GM19463 (cell line): ENCODE data around the gene CTTN.

Source experiments
- ATAC-seq: cut with Tn5 transposase; IDR thresholded peaks from one replicate; pipeline ENCODE4 v1.9.1; 2021; ENCODE audit warnings: mild to moderate bottlenecking, moderate library complexity; ENCODE audit not compliant: unreplicated experiment

CTTN gene

GRCh38 chr11:70424765-70425344 lies 26.5 kb downstream of the CTTN start:
- ATAC-seq, result no peak

DNA sequence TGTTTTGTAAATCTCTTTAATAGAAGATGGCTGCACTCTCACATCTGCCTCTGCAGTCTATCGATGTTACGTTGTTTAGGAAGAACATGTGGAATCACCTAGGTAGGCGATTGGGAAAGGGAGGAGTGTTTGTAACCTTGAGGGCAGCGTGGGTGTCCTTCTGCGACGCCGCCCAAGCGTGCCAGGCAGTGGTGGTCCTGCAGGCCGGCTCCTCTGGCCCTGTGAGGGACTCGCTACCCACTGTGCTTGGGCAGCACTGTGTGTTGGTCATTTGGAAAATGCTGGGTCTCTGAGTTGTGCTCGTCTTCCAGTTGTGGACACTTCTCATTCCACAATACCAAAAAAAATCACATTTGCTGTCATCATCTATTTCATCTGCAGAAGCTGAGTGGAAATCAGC lies 29.1 kb downstream of the CTTN start:
- ATAC-seq, result no peak

DNA sequence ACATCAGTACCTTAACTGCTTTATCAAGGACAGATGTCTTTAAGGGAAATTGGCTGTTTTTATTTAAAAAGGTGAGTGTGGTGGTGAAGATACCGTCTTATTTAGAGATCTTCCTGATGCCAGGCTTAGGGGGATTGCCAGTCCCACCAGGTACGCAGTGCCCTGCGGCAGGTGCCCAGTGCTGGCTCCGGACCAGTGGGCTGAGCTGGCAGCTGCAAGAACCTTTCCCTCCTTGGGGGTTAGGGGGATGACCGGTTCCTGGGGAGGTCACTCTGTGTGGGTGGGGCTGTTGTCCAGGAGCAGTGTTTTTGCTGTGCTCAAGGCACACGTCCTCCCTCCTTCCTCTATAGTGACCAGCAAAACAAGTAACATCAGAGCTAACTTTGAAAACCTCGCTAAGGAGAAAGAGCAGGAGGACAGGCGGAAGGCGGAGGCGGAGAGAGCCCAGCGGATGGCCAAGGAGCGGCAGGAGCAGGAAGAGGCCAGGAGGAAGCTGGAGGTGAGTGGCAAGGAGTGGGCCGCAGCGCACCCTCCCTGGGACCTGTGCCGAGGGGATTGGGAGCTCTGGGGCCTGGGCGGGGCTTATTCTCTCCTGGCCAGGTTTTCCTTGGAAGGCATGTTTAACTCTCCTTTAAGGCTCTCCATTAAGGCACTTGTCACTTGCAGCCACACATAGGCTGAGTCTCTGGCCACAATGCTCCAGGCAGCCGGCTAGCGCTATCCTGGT lies 30.5 kb downstream of the CTTN start:
- no peak for ATAC-seq

DNA sequence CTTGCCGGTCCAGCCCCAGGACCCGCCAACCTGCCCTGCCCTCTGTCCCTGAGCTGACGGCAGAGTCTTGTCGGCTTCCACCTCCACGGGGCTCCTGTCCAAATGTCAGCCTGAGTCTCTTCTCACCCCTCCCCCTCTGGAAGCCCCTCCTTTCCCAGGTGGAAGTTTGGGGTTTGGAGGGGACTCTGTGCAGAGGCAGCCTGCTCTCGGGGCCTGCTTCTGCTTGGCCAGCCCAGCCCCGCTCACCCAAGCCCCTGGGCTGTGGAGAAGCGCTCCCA lies 31.0 kb downstream of the CTTN start:
- ATAC-seq, result no peak

DNA sequence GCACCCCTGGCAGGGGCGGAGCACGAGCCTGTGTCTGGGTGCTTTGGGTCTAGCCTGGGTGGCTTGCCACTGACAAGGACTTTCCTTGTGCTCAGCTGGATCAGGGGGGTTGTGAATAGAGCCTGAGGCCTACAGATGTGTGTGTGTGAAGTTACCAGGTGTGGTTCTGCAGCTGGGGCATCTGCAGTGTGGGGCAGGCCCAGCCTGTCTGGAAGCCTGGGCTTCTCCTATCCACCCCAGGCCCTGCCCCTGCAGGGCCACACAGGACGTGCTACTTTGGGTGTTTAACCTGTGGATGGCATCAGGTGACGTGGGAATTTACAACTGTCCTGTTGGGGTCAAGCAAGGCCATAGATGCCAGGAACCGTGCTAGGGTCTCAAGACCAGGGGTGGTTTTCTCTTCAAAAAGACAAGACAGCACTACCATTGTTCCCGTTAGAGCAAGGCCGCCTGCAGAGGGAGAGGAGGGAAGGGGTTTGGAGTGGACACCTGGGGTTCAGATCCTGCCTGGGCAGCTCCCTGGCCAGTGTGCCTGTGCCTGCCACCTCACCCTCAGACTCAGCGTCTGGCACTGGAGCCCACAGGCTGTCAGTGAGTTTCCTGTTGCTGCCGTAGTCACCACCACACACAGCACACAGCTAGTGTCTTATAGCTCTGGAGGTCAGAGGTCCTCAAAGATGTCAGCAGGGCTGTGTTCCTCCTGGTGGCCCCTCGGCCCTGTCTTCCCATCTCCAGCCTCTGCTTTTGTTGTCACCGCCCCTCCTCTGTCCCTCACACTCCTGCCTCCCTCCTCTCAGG lies 31.6 kb downstream of the CTTN start:
- no peak for ATAC-seq

- ATAC-seq, result no peak
Measured at GRCh38 chr11:70430671-70431574, 32.6 kb downstream of the CTTN start.

GRCh38 chr11:70431611-70432010 lies 33.3 kb downstream of the CTTN start:
- no peak for ATAC-seq

- no peak for ATAC-seq
Measured at GRCh38 chr11:70432065-70432464, 33.7 kb downstream of the CTTN start.

GRCh38 chr11:70432580-70432979 lies 34.3 kb downstream of the CTTN start:
- no peak for ATAC-seq

DNA sequence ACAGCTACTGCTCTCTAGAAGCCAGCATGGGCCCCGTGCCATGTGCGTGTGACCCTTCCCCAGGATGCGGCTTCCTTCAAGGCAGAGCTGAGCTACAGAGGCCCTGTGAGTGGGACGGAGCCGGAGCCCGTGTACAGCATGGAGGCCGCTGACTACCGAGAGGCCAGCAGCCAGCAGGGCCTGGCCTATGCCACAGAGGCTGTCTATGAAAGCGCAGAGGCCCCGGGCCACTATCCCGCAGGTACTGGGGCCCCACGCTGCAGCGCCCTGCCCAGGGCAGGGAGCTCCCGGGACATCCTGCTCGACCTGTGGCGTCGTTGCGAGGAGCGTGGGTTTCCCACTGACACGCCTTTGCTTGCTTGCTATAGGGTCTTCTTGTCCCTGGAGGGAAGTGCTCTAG lies 34.7 kb downstream of the CTTN start:
- ATAC-seq, result no peak

- ATAC-seq, result no peak
Measured at GRCh38 chr11:70433526-70433925, 35.2 kb downstream of the CTTN start.

DNA sequence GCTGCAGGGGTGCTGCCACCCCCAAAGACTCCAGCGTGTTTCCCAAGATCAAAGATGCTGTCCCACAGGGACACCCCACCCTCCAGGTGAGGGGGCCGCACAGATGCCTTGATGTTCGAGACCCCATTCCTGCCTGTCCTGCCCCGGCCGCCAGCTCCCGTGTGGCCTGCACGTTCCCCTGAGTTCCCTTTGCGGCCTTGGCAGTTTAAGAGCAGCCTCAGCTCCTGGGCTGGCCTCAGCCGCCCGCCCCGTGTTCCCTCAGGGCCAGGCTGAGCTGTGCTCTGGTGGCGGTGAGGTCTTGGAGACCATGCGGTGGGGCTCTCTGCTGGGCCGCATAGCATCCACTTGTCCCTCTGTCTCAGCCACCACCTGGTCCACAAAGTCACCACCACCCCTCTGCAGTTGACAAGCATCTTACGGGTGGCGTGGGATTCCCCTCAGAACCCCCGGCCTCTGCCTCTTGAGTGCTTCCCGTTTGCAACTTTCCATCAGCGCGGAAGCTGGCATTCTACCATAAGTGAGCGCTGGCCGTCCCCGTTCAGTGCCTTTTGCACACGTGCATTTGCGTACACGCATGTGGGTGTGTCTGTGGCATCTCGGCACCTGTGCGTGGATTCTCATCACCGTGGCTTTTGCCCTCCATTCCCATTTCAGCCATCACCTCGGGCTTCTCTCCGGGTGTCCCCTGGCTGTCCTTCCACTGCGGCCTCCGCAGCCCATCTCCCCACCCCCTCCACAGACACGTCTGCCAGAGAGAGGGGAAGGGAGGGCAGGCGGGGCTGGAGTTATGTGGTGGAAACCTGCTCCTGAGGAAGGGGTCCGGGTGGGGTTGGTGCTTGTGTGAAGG lies 35.9 kb downstream of the CTTN start:
- ATAC-seq, result no peak

GRCh38 chr11:70434813-70435278 lies 36.5 kb downstream of the CTTN start:
- ATAC-seq, result no peak

DNA sequence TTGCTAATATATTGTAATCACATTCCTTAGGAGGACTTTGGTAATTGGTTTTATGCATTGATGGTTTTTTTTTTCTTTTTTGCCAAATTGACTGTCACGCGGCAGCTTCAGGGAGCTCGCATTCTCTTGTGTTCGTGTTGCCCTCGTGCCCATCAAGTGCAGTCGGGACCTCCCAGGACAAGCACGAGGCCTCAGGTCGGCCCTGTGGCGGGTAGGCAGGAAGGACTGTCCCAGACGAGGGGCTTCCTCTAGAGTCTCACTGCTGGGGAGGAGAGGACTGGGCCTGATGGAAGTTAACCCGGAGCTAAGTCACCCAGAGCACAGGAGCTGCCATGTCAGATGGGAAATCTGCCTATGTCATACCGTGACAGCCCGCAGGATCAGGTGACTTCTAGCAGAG lies 37.0 kb downstream of the CTTN start:
- ATAC-seq, result no peak

DNA sequence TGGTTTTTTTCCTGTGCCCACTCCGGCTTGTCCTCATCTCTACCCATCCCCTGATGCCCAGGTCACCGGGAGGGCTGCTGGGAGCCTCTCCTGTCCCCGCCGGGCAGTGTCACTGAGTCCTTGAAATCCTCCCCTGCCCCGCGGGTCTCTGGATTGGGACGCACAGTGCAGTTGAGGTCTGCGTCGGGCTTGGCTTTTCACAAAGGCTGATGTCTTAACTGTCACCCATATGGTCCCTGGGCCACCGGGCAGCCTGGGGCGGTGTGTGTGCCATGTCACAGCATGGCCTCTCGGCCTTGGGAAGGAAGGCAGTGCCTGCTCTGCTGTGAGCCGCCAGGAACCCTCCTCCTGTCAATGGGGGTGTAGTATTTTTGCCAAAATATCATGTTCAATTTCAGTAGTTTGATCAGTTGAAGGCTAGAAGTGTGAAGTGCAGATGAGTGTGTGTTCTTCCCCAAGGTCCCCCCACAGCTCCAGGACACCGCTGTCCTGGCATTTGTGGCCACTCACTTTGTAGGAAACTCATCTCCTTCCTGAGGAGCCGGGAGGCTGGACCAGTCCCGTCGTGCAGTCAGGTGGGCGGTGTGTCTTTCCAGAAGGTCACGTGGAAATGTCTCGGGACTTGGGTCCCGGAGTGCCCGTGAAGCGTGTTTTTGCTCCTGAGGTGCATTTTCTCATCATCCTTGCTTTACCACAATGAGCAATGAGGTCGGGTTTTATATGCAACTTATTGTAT lies 37.6 kb downstream of the CTTN start:
- ATAC-seq, result no peak

GRCh38 chr11:70436501-70436860 lies 38.2 kb downstream of the CTTN start:
- no peak for ATAC-seq

DNA sequence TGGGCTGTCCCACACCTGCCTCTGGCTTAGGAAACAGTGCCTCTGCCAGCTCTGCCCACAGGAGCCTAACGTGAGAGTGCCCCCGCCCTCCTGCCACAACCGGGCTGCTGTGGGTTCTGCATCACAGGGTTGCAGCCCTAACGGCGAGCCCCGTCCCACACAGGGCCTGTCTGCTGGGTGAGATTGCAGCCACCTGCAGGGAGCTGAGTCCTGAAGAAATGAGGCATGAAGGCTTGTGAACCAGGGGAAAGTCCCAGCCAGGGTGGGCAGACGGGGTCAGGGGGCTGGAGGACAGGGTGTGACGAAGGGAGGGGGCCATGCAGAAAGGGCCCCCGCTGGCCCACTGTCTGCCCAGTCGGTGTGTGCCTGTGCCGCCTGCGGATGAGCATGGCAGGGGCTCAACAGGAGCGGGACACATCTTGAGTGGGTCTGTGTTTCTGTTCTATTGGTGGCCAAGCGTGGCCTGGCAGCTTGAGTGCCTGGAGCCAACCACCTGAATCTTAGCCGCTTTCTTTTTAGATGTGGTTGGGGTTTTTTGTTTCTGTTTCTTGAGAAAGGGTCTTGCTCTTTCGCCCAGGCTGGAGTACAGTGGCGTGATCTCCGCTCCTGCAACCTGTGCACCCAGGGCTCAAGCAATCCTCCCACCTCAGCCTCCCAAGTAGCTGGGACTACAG lies 38.9 kb downstream of the CTTN start:
- no peak for ATAC-seq

GRCh38 chr11:70440206-70440605 lies 41.9 kb downstream of the CTTN start:
- ATAC-seq, result no peak

- no peak for ATAC-seq
Measured at GRCh38 chr11:70443773-70444030, 45.4 kb downstream of the CTTN start.
